ENCODE measurements around the gene SVIL. TPM values are rescaled to one million over a fixed set of nuclear protein-coding genes. Genes with fewer than 3 reads are reported as not detected.
A peak's percentile ranks its signal among the peaks of the same experiment; 100 is the strongest.

The SVIL gene
- total RNA-seq, 1 experiment from 2014 or later: 166 TPM

GRCh38 chr10:29473406-29474100 lies 161.2 kb downstream of the SVIL start:
- no peaks in the 10 kb centered on the region for H3K36me3 ChIP-seq (ENCODE audit: low read depth)
- BruUV-seq (replicated peaks): no TSS peak
- H3K4me2 ChIP-seq: no peak overlapping the region
- ChIA-PET POLR2A (ENCODE audit: unreplicated experiment) (no interaction called here), CTCF (interaction anchor here (0.6 kb wide), 1 partner anchor 341 kb away, joined by 4 read pairs; no protein-coding TSS in a partner anchor)
- H3K4me3 ChIP-seq: no peak overlapping the region
- no peak overlapping the region for H2AFZ ChIP-seq
- H3K4me1 ChIP-seq (replicated peaks; ENCODE audit: insufficient read depth): peaks cover 12% of the 10 kb centered on the region
- H3K9me3 ChIP-seq (ENCODE audit: insufficient read depth, low read depth): no peaks in the 10 kb centered on the region
- no peaks in the 10 kb centered on the region for H4K20me1 ChIP-seq (ENCODE audit: insufficient read depth)
- no peak overlapping the region for H3K27ac ChIP-seq
- no peak for TF ChIP-seq CTCF (conservative IDR thresholded peaks at IDR 0.05)
- no peak for TF ChIP-seq EZH2 (IDR thresholded peaks at IDR 0.05; ENCODE audit: low read depth)
- H3K79me2 ChIP-seq (ENCODE audit: low read depth): no peaks in the 10 kb centered on the region
- H3K27me3 ChIP-seq (ENCODE audit: insufficient read depth, low read depth): no peaks in the 10 kb centered on the region
- no peak for DNase-seq
- no peaks in the 10 kb centered on the region for H3K9me2 ChIP-seq (ENCODE audit: insufficient read depth)
- intact Hi-C loops (cut with micrococcal nuclease; ENCODE audit: unreplicated experiment): no loop called here
- H3F3A ChIP-seq (ENCODE audit: insufficient read depth, low read depth): peaks cover 6% of the 10 kb centered on the region; the same call in 1 of the 2 replicates

- CTCF ChIA-PET: no interaction called here
Observed at GRCh38 chr10:29473087-29473356, 161.7 kb downstream of the SVIL start.

GRCh38 chr10:29472301-29473086 lies 162.3 kb downstream of the SVIL start:
- no peak for TF ChIP-seq EZH2 (IDR thresholded peaks at IDR 0.05; ENCODE audit: low read depth)
- TF ChIP-seq CTCF (conservative IDR thresholded peaks at IDR 0.05): no peak
- POLR2A ChIA-PET (ENCODE audit: unreplicated experiment): no interaction called here
- no peak overlapping the region for H3K4me3 ChIP-seq
- no peak overlapping the region for H2AFZ ChIP-seq
- no peak for DNase-seq
- H3K27ac ChIP-seq: peak overlapping the region; percentile 48
- no peaks in the 10 kb centered on the region for H3K36me3 ChIP-seq (ENCODE audit: low read depth)
- no peaks in the 10 kb centered on the region for H3K9me3 ChIP-seq (ENCODE audit: insufficient read depth, low read depth)
- H3K27me3 ChIP-seq (ENCODE audit: insufficient read depth, low read depth): no peaks in the 10 kb centered on the region
- no TSS peak for BruUV-seq (replicated peaks)
- peaks cover 12% of the 10 kb centered on the region for H3K4me1 ChIP-seq (replicated peaks; ENCODE audit: insufficient read depth)
- H3K79me2 ChIP-seq (ENCODE audit: low read depth): no peaks in the 10 kb centered on the region
- no peaks in the 10 kb centered on the region for H4K20me1 ChIP-seq (ENCODE audit: insufficient read depth)
- no peak overlapping the region for H3K4me2 ChIP-seq
- CTCF ChIA-PET: no interaction called here
- H3F3A ChIP-seq (ENCODE audit: insufficient read depth, low read depth): peaks cover 6% of the 10 kb centered on the region; the same call in 1 of the 2 replicates
- intact Hi-C loops (cut with micrococcal nuclease; ENCODE audit: unreplicated experiment): no loop called here
- H3K9me2 ChIP-seq (ENCODE audit: insufficient read depth): no peaks in the 10 kb centered on the region

More at GRCh38 chr10:29473087-29473356, 161.7 kb downstream of the SVIL start:
- intact Hi-C loops (cut with micrococcal nuclease; ENCODE audit: unreplicated experiment): no loop called here
- TF ChIP-seq CTCF (conservative IDR thresholded peaks at IDR 0.05) (no peak), EZH2 (IDR thresholded peaks at IDR 0.05; ENCODE audit: low read depth) (no peak)
- Histone ChIP-seq H3K9me3 (ENCODE audit: insufficient read depth, low read depth) (no peaks in the 10 kb centered on the region), H4K20me1 (ENCODE audit: insufficient read depth) (no peaks in the 10 kb centered on the region), H3K27ac (no peak overlapping the region), H3K4me2 (no peak overlapping the region), H3K9me2 (ENCODE audit: insufficient read depth) (no peaks in the 10 kb centered on the region), H3K4me3 (no peak overlapping the region), H3K79me2 (ENCODE audit: low read depth) (no peaks in the 10 kb centered on the region), H3K4me1 (replicated peaks; ENCODE audit: insufficient read depth) (peaks cover 12% of the 10 kb centered on the region), H3K27me3 (ENCODE audit: insufficient read depth, low read depth) (no peaks in the 10 kb centered on the region), H3K36me3 (ENCODE audit: low read depth) (no peaks in the 10 kb centered on the region), H2AFZ (no peak overlapping the region), H3F3A (ENCODE audit: insufficient read depth, low read depth) (peaks cover 6% of the 10 kb centered on the region; the same call in 1 of the 2 replicates)
- POLR2A ChIA-PET (ENCODE audit: unreplicated experiment): no interaction called here
- no TSS peak for BruUV-seq (replicated peaks)
- no peak for DNase-seq
